Heart left ventricle (tissue), 13 donors: ENCODE measurements around the gene IL26.

Experiments used
- CTCF ChIP-seq, 12 donors: fragments of 200-600 bp; sonication (generic) in 4 of 12; IDR thresholded peaks; one replicate each; pipeline versions ENCODE4 v1.5.0 to v1.8.0; 2018 to 2022; ENCODE audit warnings: antibody characterized with exemption in 12 of 12, mild to moderate bottlenecking in 5 of 12
- POLR2A ChIP-seq, 2 donors: fragments of 450-650 bp; IDR thresholded peaks; one replicate each; pipeline ENCODE4 v1.6.1; 2017; ENCODE audit warnings: antibody characterized with exemption in 2 of 2, mild to moderate bottlenecking in 2 of 2, moderate library complexity in 2 of 2
- donor health status: ischemic (EF 13 %, LVEDD 7.1; RV severe dilation, severe dysfunction).
- donor health status: DM: no; HTN: yes; CAD: no.
- donor health status: DM: no; HTN: no; CAD: no.
- donor health status: ischemic (EF 25% LVEDD 6.9; RV normal size, moderate dysfunction).
- donor health status: ischemic (EF 25% LVEDD 5.7; RV mildly dilated, moderate dysfunction).
- donor health status: ischemic (EF 35%, LVEDD 5.7; RV mildly dilated, moderate dysfunction).
- donor health status: nonischemic (EF 11% LVEDD 7.7; RV severe dilation, severe dysfunction).
- donor health status: DM: yes; HTN: yes; CAD: no.
- donor health status: PGD.
- donor health status: ischemic (EF 29% LVEDD 5.4; RV normal size, mild dysfunction).
- donor health status: nonischemic (EF 23%, LVEDD 6.1; RV moderate dilation, normal function).

GRCh38 chr12:68190301-68190700 is 35.3 kb downstream of the IL26 start:
- TF ChIP-seq CTCF (IDR thresholded peaks at IDR 0.05) (no peak), POLR2A (IDR thresholded peaks at IDR 0.05) (no peak)
